Mesodermal cell (in vitro differentiated cells): ENCODE results near the gene F2RL1. TPM values are rescaled to one million over a fixed set of nuclear protein-coding genes. Genes with fewer than 3 reads are reported as not detected.
"Not testable (repeated sequence)": the region's sequence is repeated elsewhere in the genome, so short reads cannot be mapped to it uniquely, and the experiment has no call there.

Experiments
- H3K27ac ChIP-seq: 2 replicates; pipeline ENCODE4 v1.7.0; 2013; ENCODE audit warnings: mild to moderate bottlenecking, low read depth, low read length, moderate library complexity; ENCODE audit not compliant: severe bottlenecking
- H3K36me3 ChIP-seq: 2 replicates; pipeline ENCODE4 v1.7.1; 2013; ENCODE audit warnings: mild to moderate bottlenecking, low read length, moderate library complexity; ENCODE audit not compliant: control insufficient read depth, insufficient read depth
- H3K4me1 ChIP-seq: one replicate; pipeline ENCODE4 v1.7.1; 2013; ENCODE audit warnings: mild to moderate bottlenecking, low read length; ENCODE audit not compliant: insufficient read depth, control insufficient read depth, poor library complexity, severe bottlenecking
- H3K4me3 ChIP-seq: 2 replicates; pipeline ENCODE4 v1.7.0; 2013; ENCODE audit warnings: low read length, control low read depth, mild to moderate bottlenecking; ENCODE audit not compliant: insufficient read depth, poor library complexity, severe bottlenecking; ENCODE audit errors: extremely low read depth
- H3K9me3 ChIP-seq: 2 replicates; pipeline ENCODE4 v1.7.1; 2013; ENCODE audit warnings: mild to moderate bottlenecking, low read length, moderate library complexity; ENCODE audit not compliant: control insufficient read depth
- WGBS, 2 experiments: methylation state at CpG; one replicate each; pipeline ENCODE4 v1.1.5; 2013; ENCODE audit warnings: missing lambda C conversion rate in 2 of 2; ENCODE audit not compliant: insufficient coverage in 2 of 2; 5-methylcytosine and 5-hydroxymethylcytosine counted together
- polyA plus RNA-seq, 2 experiments: library from polyadenylated mRNA; stranded (reverse); fragments of 50-300 nt; gene quantifications; one replicate each; pipeline ENCODE4 v1.2.3, GENCODE V29; 2013

The F2RL1 gene
- 193 TPM for polyA plus RNA-seq (2013, experiment 1 of 2)
- 155 TPM for polyA plus RNA-seq (2013, experiment 2 of 2)

DNA sequence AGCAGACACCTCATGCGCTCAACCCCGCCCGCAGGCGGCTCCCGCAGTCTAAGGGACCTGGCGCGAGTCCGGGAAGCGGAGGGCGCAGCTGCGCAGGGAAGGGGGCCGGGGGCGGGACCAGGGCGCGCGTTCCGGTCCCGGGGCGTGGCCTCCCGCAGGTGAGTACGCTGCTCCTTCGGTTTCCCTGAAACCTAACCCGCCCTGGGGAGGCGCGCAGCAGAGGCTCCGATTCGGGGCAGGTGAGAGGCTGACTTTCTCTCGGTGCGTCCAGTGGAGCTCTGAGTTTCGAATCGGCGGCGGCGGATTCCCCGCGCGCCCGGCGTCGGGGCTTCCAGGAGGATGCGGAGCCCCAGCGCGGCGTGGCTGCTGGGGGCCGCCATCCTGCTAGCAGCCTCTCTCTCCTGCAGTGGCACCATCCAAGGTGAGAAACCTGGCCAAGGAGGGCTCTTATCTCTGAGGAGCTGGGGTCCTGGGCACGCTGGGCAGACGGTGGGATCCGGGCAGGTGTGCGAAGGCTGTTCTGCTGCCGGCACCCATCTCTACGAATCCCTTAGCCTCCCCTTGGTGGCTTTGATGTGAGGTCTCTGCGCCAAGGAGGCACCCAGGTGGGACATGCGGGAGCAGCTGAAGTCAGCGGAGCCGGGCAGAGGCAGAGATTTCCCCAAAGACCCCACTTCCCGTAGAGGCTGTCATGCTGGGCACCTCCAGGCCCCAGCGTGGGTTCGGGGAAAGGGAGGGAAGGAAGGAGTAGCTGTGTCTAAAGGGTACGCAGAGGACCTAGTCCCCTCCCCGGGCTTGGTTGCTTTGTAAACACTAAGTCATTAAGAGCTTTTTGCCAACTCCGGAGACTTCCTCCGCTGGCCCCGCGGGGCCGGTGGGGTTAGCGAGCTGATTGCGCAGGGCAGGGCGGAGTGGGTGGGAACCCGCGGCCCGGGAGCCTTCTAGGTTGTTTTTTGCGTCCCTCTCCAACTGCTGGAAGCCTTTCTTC lies at the start of gene F2RL1:
TSS of gene F2RL1 (plus strand) at position 187 of the 988 bp plus-strand sequence. CDS start at position 340, 153 bp downstream.
- H3K4me3 ChIP-seq = peak within 1 kb of the TSS; percentile 96
- 1% methylated on average over 62 to 66 of the region's 72 CpGs for WGBS, 2 experiments
- peaks cover 27% of the 10 kb centered on the region for H3K36me3 ChIP-seq
- no peaks in the 10 kb centered on the region for H3K9me3 ChIP-seq
- peak within 1 kb of the TSS; percentile 59 for H3K27ac ChIP-seq
- peaks cover 12% of the 10 kb centered on the region for H3K4me1 ChIP-seq

GRCh38 chr5:76771041-76771440 lies 47.8 kb upstream of the F2RL1 start:
- H3K4me1 ChIP-seq, H3K9me3 ChIP-seq, H3K4me3 ChIP-seq, H3K36me3 ChIP-seq, H3K27ac ChIP-seq: not testable (repeated sequence)
- whole genome bisulfite sequencing, 2 experiments = 90 to 94% methylated on average over 10 to 14 of the region's 14 CpGs

DNA sequence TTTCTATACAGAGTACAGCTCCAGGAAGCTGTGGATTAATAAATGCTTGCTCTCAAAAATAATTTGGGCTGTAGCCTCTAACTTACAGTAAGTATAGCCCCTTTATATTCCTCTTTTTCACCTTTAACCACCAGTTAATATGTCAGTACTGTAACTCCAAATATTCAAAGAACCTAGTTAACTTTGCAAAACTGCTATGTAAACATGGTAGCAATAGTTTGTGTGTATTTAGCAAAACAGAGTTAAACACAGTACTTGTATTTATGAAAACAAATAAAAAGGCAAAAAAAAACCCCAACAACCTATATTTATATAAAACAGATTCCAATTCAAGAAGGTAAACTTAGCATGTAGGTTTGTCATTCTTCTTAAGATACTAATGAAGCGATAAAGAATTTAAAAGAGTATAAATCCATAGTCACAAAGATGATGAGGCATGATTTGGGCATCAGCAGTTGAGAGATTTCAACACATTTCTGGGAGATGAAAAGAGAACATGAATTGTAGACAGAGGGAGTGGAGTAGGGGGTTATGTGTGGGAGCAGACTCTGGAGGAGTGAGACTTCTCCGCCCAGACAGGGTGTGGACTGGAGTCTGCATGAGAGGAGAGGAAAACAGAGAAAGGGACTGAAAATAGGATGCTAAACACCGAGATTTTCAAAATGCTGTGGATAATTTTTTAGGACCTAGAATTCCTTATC lies 47.0 kb upstream of the F2RL1 start:
- H3K36me3 ChIP-seq = no peaks in the 10 kb centered on the region
- WGBS, 2 experiments = 95 to 100% methylated on average over 1 to 2 of the region's 3 CpGs
- H3K4me1 ChIP-seq = no peaks in the 10 kb centered on the region
- no peaks in the 10 kb centered on the region for H3K9me3 ChIP-seq
- H3K27ac ChIP-seq = no peak overlapping the region
- H3K4me3 ChIP-seq = no peak overlapping the region

- no peak overlapping the region for H3K27ac ChIP-seq
- H3K36me3 ChIP-seq = no peaks in the 10 kb centered on the region
- 63 to 67% methylated on average over 2 to 3 of the region's 5 CpGs for WGBS, 2 experiments
- H3K4me1 ChIP-seq = no peaks in the 10 kb centered on the region
- H3K9me3 ChIP-seq = no peaks in the 10 kb centered on the region
- H3K4me3 ChIP-seq = no peak overlapping the region
These were observed 42.9 kb upstream of the F2RL1 start for GRCh38 chr5:76775921-76776320.

- Histone ChIP-seq H3K4me1 (no peaks in the 10 kb centered on the region), H3K4me3 (no peak overlapping the region), H3K36me3 (no peaks in the 10 kb centered on the region), H3K9me3 (no peaks in the 10 kb centered on the region), H3K27ac (no peak overlapping the region)
- WGBS, 2 experiments = no CpG with 5 or more reads among the region's 2 CpGs
These were observed 42.4 kb upstream of the F2RL1 start for GRCh38 chr5:76776391-76776790.

- peaks cover 13% of the 10 kb centered on the region for H3K4me1 ChIP-seq
- H3K4me3 ChIP-seq, H3K27ac ChIP-seq, H3K9me3 ChIP-seq, H3K36me3 ChIP-seq: not testable (repeated sequence)
- WGBS, 2 experiments = 97 to 100% methylated on average over 4 of the region's 4 CpGs
These were observed 38.2 kb upstream of the F2RL1 start for GRCh38 chr5:76780616-76781015.

DNA sequence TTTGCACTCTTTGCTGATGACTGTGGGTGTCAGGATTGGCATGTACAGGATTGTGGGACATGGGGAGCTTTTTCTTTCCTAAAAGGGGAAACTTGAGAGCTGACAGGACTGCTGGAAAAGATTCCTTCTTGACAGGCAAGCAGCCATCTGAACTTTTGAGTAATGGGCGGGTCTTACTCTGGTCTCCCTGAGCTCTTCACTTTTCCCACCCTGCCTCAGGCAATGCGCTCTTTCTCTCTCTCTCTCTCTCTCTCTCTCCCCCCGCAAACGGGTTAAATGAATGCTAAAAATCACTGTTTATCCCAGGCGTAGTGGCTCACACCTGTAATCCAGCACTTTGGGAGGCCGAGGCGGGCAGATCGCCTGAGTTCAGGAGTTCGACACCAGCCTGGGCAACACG lies 37.1 kb upstream of the F2RL1 start:
- WGBS, 2 experiments = 82 to 86% methylated on average over 9 to 10 of the region's 10 CpGs

GRCh38 chr5:76782444-76782843 lies 36.4 kb upstream of the F2RL1 start:
- H3K4me1 ChIP-seq = peaks cover 17% of the 10 kb centered on the region
- no peak overlapping the region for H3K27ac ChIP-seq
- no peak overlapping the region for H3K4me3 ChIP-seq
- H3K9me3 ChIP-seq = no peaks in the 10 kb centered on the region
- H3K36me3 ChIP-seq = no peaks in the 10 kb centered on the region
- WGBS, 2 experiments = 100% methylated on average over 1 of the region's 3 CpGs; no CpG with 5 or more reads in 1 of the 2 experiments

More for the DNA sequence above, 37.1 kb upstream of the F2RL1 start:
- H3K9me3 ChIP-seq = no peaks in the 10 kb centered on the region
- peaks cover 17% of the 10 kb centered on the region for H3K4me1 ChIP-seq
- H3K27ac ChIP-seq = no peak overlapping the region
- H3K36me3 ChIP-seq = no peaks in the 10 kb centered on the region
- H3K4me3 ChIP-seq = no peak overlapping the region

DNA sequence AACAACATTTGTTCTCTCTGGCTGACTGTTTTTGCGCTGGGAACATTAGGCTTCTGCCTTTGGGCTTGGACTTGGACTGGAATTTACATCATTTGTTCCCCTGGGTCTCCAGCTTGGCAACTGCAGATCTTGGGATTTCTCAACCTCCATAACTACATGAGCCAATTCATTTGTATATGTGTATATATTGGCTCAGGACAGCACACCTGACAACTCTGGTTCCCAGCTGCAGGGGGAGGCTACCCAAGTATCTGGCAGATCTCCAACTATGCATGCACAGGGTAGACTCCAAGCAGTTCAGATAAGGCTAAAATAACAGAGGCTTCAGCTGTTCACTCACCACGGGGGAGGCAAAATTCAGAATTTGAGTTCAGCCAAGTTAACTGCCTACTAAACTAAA lies 31.6 kb upstream of the F2RL1 start:
- 100% methylated on average over 2 of the region's 2 CpGs for WGBS, 2 experiments
- Histone ChIP-seq H3K4me1 (peaks cover 39% of the 10 kb centered on the region), H3K36me3 (no peaks in the 10 kb centered on the region), H3K4me3 (no peak overlapping the region), H3K9me3 (no peaks in the 10 kb centered on the region), H3K27ac (no peak overlapping the region)

DNA sequence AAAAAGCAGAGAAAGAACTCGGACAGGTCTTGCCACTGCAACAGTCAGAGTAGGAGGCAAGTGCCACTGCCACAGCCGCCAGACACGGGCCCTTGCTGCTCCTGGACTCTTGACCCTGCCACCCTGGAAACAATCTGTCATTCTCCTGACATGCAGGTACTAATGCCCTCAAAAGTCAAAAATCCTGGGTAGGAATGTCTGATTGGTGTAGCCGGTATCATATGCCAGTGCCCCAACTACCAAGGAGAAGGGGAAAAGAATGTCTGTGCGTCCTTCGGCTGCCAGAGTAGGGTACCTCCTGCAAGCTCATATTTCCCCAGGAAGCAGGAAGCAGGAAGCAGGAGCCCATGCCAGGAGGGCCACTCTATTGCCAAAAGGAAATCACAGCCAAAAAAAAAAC lies 30.5 kb upstream of the F2RL1 start:
- WGBS, 2 experiments = 74 to 92% methylated on average over 3 of the region's 6 CpGs
- Histone ChIP-seq H3K9me3 (no peaks in the 10 kb centered on the region), H3K36me3 (no peaks in the 10 kb centered on the region), H3K4me1 (peaks cover 39% of the 10 kb centered on the region), H3K27ac (no peak overlapping the region), H3K4me3 (no peak overlapping the region)
